K562 (cell line): Measurements from ENCODE around the gene HOXB4. TPM values are rescaled to one million over a fixed set of nuclear protein-coding genes. Genes with fewer than 3 reads are reported as not detected.

Experiments
- ATAC-seq: fragments of 200-7000 bp; cut with Tn5 transposase; 3 replicates; pipeline ENCODE4 v1.9.1; 2020; ENCODE audit warnings: moderate library complexity
- BruUV-seq: library from RNA; stranded (reverse); fragments of 400-500 nt; replicated peaks from 2 replicates; lab custom pipeline; 2021; lab: Mats Ljungman, UMichigan
- CTCF ChIA-PET: fragments of 300-600 bp; formaldehyde crosslinking; extraction: SDS; loops from one replicate; lab custom pipeline; 2021; ENCODE audit warnings: low intra/inter-chr PET ratio; lab: Yijun Ruan, JAX
- POLR2A ChIA-PET: fragments of 300-600, 350-650 bp; sonication (Branson Sonifier 250); formaldehyde crosslinking; extraction: SDS; loops from one replicate; lab custom pipeline; 2021; ENCODE audit warnings: antibody characterized with exemption, inconsistent platforms; lab: Yijun Ruan, JAX
- DNase-seq, 4 experiments: peaks; one replicate each; pipeline versions ENCODE4 v3.0.0 to v3.0.0-alpha.2; 2011 to 2018; ENCODE audit warnings: low spot score in 3 of 4, mixed read lengths in 3 of 4; ENCODE audit errors: extremely low read depth in 1 of 4
- FAIRE-seq: peaks from 2 replicates; lab custom pipeline; 2011; peaks lifted over from hg19 to GRCh38; lab: Jason Lieb, UNC
- H2AFZ ChIP-seq: 2 replicates; pipeline ENCODE4 v1.6.0; 2011; ENCODE audit warnings: low read depth, low read length, control low read depth, inconsistent platforms
- H3K27ac ChIP-seq: fragments of 200-600 bp; 3 replicates; pipeline ENCODE4 v1.8.0; 2011; ENCODE audit warnings: low read depth, mild to moderate bottlenecking, control low read depth, inconsistent platforms, low read length, moderate library complexity, mixed read lengths; ENCODE audit errors: extremely low read depth
- H3K27me3 ChIP-seq, 2 experiments: fragments of 300-600 bp in 1 of 2; 2 replicates in 1 of 2; 3 replicates in 1 of 2; pipeline versions ENCODE4 v1.6.0 to v1.8.0; 2011; ENCODE audit warnings: inconsistent platforms in 2 of 2, low read length in 2 of 2, mild to moderate bottlenecking in 1 of 2, mixed read lengths in 1 of 2, moderate library complexity in 1 of 2; ENCODE audit not compliant: control insufficient read depth in 2 of 2, insufficient read depth in 2 of 2
- H3K36me3 ChIP-seq: fragments of 300-600 bp; 3 replicates; pipeline ENCODE4 v1.8.0; 2011; ENCODE audit warnings: mild to moderate bottlenecking, low read length, inconsistent platforms; ENCODE audit not compliant: control insufficient read depth, insufficient read depth
- H3K4me1 ChIP-seq, 2 experiments: fragments of 200-600 bp in 1 of 2; replicated peaks in 1 of 2; 2 replicates in 1 of 2; 3 replicates in 1 of 2; pipeline versions ENCODE4 v1.5.1 to v1.8.0; 2011; ENCODE audit warnings: inconsistent platforms in 2 of 2, low read length in 2 of 2, mild to moderate bottlenecking in 1 of 2, mixed read lengths in 1 of 2, moderate library complexity in 1 of 2; ENCODE audit not compliant: control insufficient read depth in 2 of 2, insufficient read depth in 2 of 2
- H3K4me2 ChIP-seq: 2 replicates; pipeline ENCODE4 v1.6.1; 2011; ENCODE audit warnings: low read length, control low read depth, inconsistent platforms, mixed read lengths; ENCODE audit not compliant: insufficient read depth
- H3K4me3 ChIP-seq: fragments of 200-600 bp; sonication (generic), shearing (Covaris generic); 2 replicates; pipeline ENCODE4 v1.5.1; 2016; ENCODE audit warnings: control low read depth, inconsistent platforms
- H3K79me2 ChIP-seq: fragments of 200-600 bp; 3 replicates; pipeline ENCODE4 v1.8.0; 2011; ENCODE audit warnings: low read length, inconsistent platforms; ENCODE audit not compliant: control insufficient read depth, insufficient read depth
- H3K9ac ChIP-seq, 2 experiments: 2 replicates each; pipeline versions ENCODE4 v1.6.0 to v1.6.1; 2011; ENCODE audit warnings: low read depth in 2 of 2, low read length in 2 of 2, control low read depth in 1 of 2, inconsistent platforms in 1 of 2, mild to moderate bottlenecking in 1 of 2, mixed read lengths in 1 of 2; ENCODE audit not compliant: insufficient read depth in 1 of 2
- H3K9me1 ChIP-seq: one replicate; pipeline ENCODE4 v1.6.0; 2011; ENCODE audit warnings: inconsistent platforms, mild to moderate bottlenecking, low read length, moderate library complexity; ENCODE audit not compliant: control insufficient read depth, insufficient read depth
- H3K9me3 ChIP-seq: replicated peaks from 2 replicates; pipeline ENCODE4 v1.5.1; 2011; ENCODE audit warnings: low read depth, low read length, inconsistent platforms; ENCODE audit not compliant: control insufficient read depth, insufficient read depth
- H4K20me1 ChIP-seq: replicated peaks from 2 replicates; pipeline ENCODE4 v1.6.1; 2011; ENCODE audit warnings: low read length, inconsistent platforms, mixed read lengths; ENCODE audit not compliant: control insufficient read depth, insufficient read depth
- BRF1 ChIP-seq: IDR thresholded peaks from 3 replicates; pipeline ENCODE4 v1.6.1; 2011; ENCODE audit warnings: borderline replicate concordance, mild to moderate bottlenecking; ENCODE audit not compliant: insufficient read length; ENCODE audit errors: extremely low read depth
- CCNT2 ChIP-seq: IDR thresholded peaks from 2 replicates; pipeline ENCODE4 v1.6.1; 2011; ENCODE audit warnings: borderline replicate concordance, low read depth, mild to moderate bottlenecking, moderate library complexity, mixed read lengths, low read length; ENCODE audit not compliant: insufficient read length; ENCODE audit errors: extremely low read depth
- FOXK1 ChIP-seq: sonication (generic); formaldehyde crosslinking; IDR thresholded peaks from 2 replicates; pipeline ENCODE4 v1.8.0; 2022; ENCODE audit warnings: missing genetic modification reagents, mild to moderate bottlenecking, borderline replicate concordance
- HNRNPLL ChIP-seq: fragments of 200-400 bp; formaldehyde crosslinking; IDR thresholded peaks from 2 replicates; pipeline ENCODE4 v1.6.1; 2017; ENCODE audit warnings: low read length, low read depth, mild to moderate bottlenecking; ENCODE audit not compliant: poor library complexity, severe bottlenecking
- IRF9 ChIP-seq: fragments of 450-650 bp; IDR thresholded peaks from 2 replicates; pipeline ENCODE4 v1.6.1; 2016; ENCODE audit warnings: missing biosample characterization, missing genetic modification characterization
- NCOA2 ChIP-seq, 2 experiments: fragments of 450-650 bp; IDR thresholded peaks; 2 replicates each; pipeline ENCODE4 v1.6.1; 2018; ENCODE audit warnings: mild to moderate bottlenecking in 2 of 2, moderate library complexity in 1 of 2; ENCODE audit not compliant: partially characterized antibody in 2 of 2
- RBM14 ChIP-seq: fragments of 200-400 bp; formaldehyde crosslinking; IDR thresholded peaks from 2 replicates; pipeline ENCODE4 v1.6.1; 2018; ENCODE audit warnings: low read depth, mild to moderate bottlenecking, low read length, moderate library complexity, borderline replicate concordance; ENCODE audit not compliant: insufficient read depth
- TBL1XR1 ChIP-seq, 2 experiments: IDR thresholded peaks; 2 replicates each; pipeline ENCODE4 v1.6.1; 2012; ENCODE audit warnings: improper control_type of control experiment in 2 of 2, low read length in 2 of 2, mild to moderate bottlenecking in 1 of 2
- THRAP3 ChIP-seq: fragments of 450-650 bp; IDR thresholded peaks from 2 replicates; pipeline ENCODE4 v1.6.1; 2016; ENCODE audit warnings: mild to moderate bottlenecking, inconsistent platforms, borderline replicate concordance
- ZBTB7A ChIP-seq: IDR thresholded peaks from 2 replicates; pipeline ENCODE4 v1.6.1; 2011; ENCODE audit warnings: low read depth, mild to moderate bottlenecking, low read length, moderate library complexity, borderline replicate concordance; ENCODE audit not compliant: control insufficient read depth
- ZNF263 ChIP-seq: sonication (generic); formaldehyde crosslinking; IDR thresholded peaks from 2 replicates; pipeline ENCODE4 v1.8.0; 2022; ENCODE audit warnings: mild to moderate bottlenecking, missing genetic modification reagents, borderline replicate concordance
- ZNF274 ChIP-seq: IDR thresholded peaks from 2 replicates; pipeline ENCODE4 v1.6.1; 2011; ENCODE audit warnings: low read depth, mild to moderate bottlenecking, low read length, moderate library complexity, borderline replicate concordance
- WGBS: fragments of 100-300 bp; shearing (Covaris generic); methylation state at CpG from one replicate; pipeline ENCODE4 v1.1.6; 2016; ENCODE audit warnings: low coverage, mixed read lengths; ENCODE audit not compliant: insufficient coverage; ENCODE audit errors: missing lambda C conversion rate; 5-methylcytosine and 5-hydroxymethylcytosine counted together
- in situ Hi-C: fragments of 300-500 bp; cut with MboI; formaldehyde crosslinking; loops from 4 replicates; pipeline ENCODE4 v1.15.0; 2018; ENCODE audit warnings: inconsistent platforms, mixed read lengths
- intact Hi-C: fragments of 100-400 bp; cut with micrococcal nuclease; formaldehyde crosslinking; loops from 2 replicates; pipeline ENCODE4 v1.14.2; 2022
- polyA plus RNA-seq, 8 experiments: library from polyadenylated mRNA; depleted of rRNA in 4 of 8; stranded (reverse) in 5 of 8; unstranded in 3 of 8; fragments of >200 nt; fragmentation: Nextera tagmentation in 2 of 8; fragmentation: Illumina TruSeq in 1 of 8; extraction: Ambion mirVana in 2 of 8; extraction: Trizol in 1 of 8; gene quantifications; 2 replicates each; pipeline versions ENCODE4 v1.2.1 to v1.2.3, GENCODE V29; 2011 to 2014; ENCODE audit warnings: inconsistent platforms in 1 of 8, missing spikeins in 1 of 8
- total RNA-seq, 7 experiments: library from RNA; depleted of rRNA in 6 of 7; stranded (reverse); fragments of >200 nt in 6 of 7; fragmentation: Illumina TruSeq in 2 of 7; extraction: Trizol in 2 of 7; gene quantifications; 2 replicates each; pipeline versions ENCODE4 v1.2.1 to v1.2.3, GENCODE V29; 2011 to 2021; ENCODE audit warnings: low replicate concordance in 1 of 7
- TF ChIP-seq, protein P1 (sequence below): fragments of 450-650 bp; IDR thresholded peaks from 2 replicates; pipeline ENCODE4 v1.6.1; 2018; ENCODE audit warnings: mild to moderate bottlenecking, low read depth; ENCODE audit not compliant: partially characterized antibody

HOXB4 gene
- total and polyA plus RNA-seq, 9 of the 15 experiments (the other 6 are each of a cell fraction or from before 2014, with no cell fraction given) = 1.6 to 34.9 (median 14.9) TPM

GRCh38 chr17:48625495-48626244 is 47.5 kb upstream of the HOXB4 start (continued):
- TF ChIP-seq BRF1 = no peak

DNA sequence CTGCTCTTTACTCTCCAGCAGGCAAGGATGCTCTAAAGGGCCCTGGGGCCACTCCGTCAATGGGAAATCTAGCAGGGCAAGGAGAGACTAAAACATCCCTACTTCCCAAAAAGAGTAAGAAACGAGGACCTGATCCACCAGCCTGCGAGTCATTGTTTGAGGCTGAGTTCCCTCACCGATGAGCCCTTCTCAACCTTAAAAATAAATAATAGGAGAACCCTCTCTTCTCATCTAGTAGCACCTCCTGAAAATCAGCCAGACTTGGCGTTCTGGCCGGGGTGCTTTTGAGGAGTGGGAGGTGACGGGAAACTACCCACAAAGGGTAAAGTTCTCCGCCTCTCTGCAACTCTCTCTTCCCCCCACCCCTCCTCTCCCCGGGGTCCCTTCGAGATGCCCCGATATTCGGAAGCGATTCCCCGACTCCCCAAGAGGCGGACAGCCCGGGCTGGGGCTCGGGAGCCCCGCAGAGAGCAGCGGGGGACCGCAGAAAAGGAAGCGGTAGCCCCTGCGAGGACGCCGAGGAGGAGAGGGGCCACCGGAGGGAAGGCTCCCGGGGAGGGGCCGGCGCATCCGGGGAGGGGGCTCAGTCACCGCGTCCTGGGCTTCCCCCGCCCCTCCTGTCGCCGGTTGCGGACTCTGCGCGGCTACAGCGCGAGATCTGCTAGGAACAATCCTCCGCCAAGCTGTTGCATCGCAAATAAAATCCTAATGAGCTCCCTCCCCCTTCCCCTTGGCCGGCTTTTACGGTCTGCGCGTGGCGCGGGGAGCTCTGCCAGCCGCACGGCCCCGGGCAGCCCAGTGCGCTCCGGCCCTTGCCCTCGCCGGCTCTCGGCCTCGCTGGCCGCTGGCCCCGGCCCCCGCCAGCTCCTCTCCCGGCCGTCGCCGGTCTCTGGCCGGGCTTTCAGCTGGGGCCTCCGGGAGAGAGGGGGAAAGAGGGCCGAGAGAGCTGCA is 46.7 kb upstream of the HOXB4 start:
- peak; percentile 55 to 66 (median 57) for DNase-seq
- H3K27me3 ChIP-seq = no peaks in the 10 kb centered on the region
- under 1% methylated on average over 39 of the region's 66 CpGs for WGBS
- peaks cover 50 to 63% of the 10 kb centered on the region in 2 experiments for H3K4me1 ChIP-seq
- no peaks in the 10 kb centered on the region for H3K9me1 ChIP-seq
- H3K79me2 ChIP-seq = peaks cover 96% of the 10 kb centered on the region
- no peak for FAIRE-seq
- no peaks in the 10 kb centered on the region for H3K9me3 ChIP-seq
- peak overlapping the region; percentile 99 to 100 for H3K9ac ChIP-seq
- H3K27ac ChIP-seq = peak overlapping the region; percentile 99
- ChIA-PET POLR2A (interaction anchor here (0.5 to 4.0 kb wide), 25 partner anchors 7 to 502 kb away, joined by 3 to 43 read pairs (median 4); partner anchors contain the start of genes HOXB3 and HOXB5), CTCF (no interaction called here)
- H4K20me1 ChIP-seq = peaks cover 47% of the 10 kb centered on the region
- H2AFZ ChIP-seq = no peak overlapping the region
- peaks cover 49% of the 10 kb centered on the region for H3K36me3 ChIP-seq
- in situ Hi-C loops = loop anchor here (10.0 kb wide), 1 partner anchor 590 kb away; the partner anchor contains the start of gene COPZ2
- H3K4me3 ChIP-seq = peak overlapping the region; percentile 97
- peak overlapping the region; percentile 65 for H3K4me2 ChIP-seq
- intact Hi-C loops = loop anchor here (5.0 kb wide), 1 partner anchor 372 kb away; the partner anchor contains the start of gene IGF2BP1
- peak; percentile 0; the same call in 2 of the 3 replicates for ATAC-seq
- BruUV-seq = no TSS peak
- no peak for TF ChIP-seq FOXK1 (CRISPR knock-in tag)
- TF ChIP-seq ZNF263 (CRISPR knock-in tag) = no peak
- peak; percentile 55 for TF ChIP-seq CCNT2
- TF ChIP-seq NCOA2 (IDR thresholded peaks at IDR 0.05; ENCODE audit: partially characterized antibody in 2 of 2) = no peak
- peak; percentile 80 for TF ChIP-seq HNRNPLL
- peak in 1 of 2 experiments; percentile 9; a peak in 1 of 4 replicates for TF ChIP-seq TBL1XR1 (IDR thresholded peaks at IDR 0.05; ENCODE audit: low read length in 2 of 2)
- TF ChIP-seq THRAP3 = no peak
- peak; percentile 91; the same call in 1 of the 2 replicates for TF ChIP-seq ZBTB7A
- TF ChIP-seq, protein P1, sequence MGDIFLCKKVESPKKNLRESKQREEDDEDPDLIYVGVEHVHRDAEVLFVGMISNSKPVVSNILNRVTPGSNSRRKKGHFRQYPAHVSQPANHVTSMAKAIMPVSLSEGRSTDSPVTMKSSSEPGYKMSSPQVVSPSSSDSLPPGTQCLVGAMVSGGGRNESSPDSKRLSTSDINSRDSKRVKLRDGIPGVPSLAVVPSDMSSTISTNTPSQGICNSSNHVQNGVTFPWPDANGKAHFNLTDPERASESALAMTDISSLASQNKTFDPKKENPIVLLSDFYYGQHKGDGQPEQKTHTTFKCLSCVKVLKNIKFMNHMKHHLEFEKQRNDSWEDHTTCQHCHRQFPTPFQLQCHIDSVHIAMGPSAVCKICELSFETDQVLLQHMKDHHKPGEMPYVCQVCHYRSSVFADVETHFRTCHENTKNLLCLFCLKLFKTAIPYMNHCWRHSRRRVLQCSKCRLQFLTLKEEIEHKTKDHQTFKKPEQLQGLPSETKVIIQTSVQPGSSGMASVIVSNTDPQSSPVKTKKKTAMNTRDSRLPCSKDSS = no peak
- TF ChIP-seq IRF9 (tag) = no peak
- 0 out of 2 replicates have a peak, but pooled peaks have one; percentile 88 for TF ChIP-seq RBM14
- TF ChIP-seq ZNF274 = no peak
